Breast epithelium (tissue), 4 donors: ENCODE results near the gene AHDC1. TPM values are rescaled to one million over a fixed set of nuclear protein-coding genes. Genes with fewer than 3 reads are reported as not detected.

Source experiments
- DNase-seq, 2 donors: peaks; one replicate each; pipeline ENCODE4 v3.0.0-alpha.2; 2019; ENCODE audit warnings: low spot score in 2 of 2
- H3K27ac ChIP-seq, 2 donors: fragments of 200-600 bp; sonication (generic) in 1 of 2; one replicate each; pipeline ENCODE4 v1.5.1; 2016 to 2019; ENCODE audit warnings: mild to moderate bottlenecking in 1 of 2
- H3K27me3 ChIP-seq, 2 donors: fragments of 200-600 bp; sonication (generic) in 1 of 2; one replicate each; pipeline versions ENCODE4 v1.5.1 to v1.6.0; 2017 to 2019; ENCODE audit warnings: control low read depth in 1 of 2, mild to moderate bottlenecking in 1 of 2
- H3K36me3 ChIP-seq: fragments of 200-600 bp; one replicate; pipeline ENCODE4 v1.5.1; 2019
- H3K4me1 ChIP-seq, 2 donors: fragments of 200-600 bp; sonication (generic); one replicate each; pipeline ENCODE4 v1.5.1; 2016 to 2019; ENCODE audit warnings: control low read depth in 1 of 2
- H3K4me3 ChIP-seq, 3 donors: fragments of 200-600 bp; sonication (generic); 1 replicate in 2 of 3; 2 replicates in 1 of 3; pipeline ENCODE4 v1.5.1; 2016 to 2019; ENCODE audit warnings: mild to moderate bottlenecking in 3 of 3, moderate library complexity in 2 of 3
- H3K9me3 ChIP-seq, 2 donors: fragments of 200-600 bp; sonication (generic) in 1 of 2; one replicate each; pipeline ENCODE4 v1.5.1; 2016 to 2019; ENCODE audit warnings: control low read depth in 1 of 2
- CTCF ChIP-seq, 3 donors: fragments of 450-650 bp; IDR thresholded peaks; one replicate each; pipeline ENCODE4 v1.5.1; 2016 to 2017; ENCODE audit warnings: antibody characterized with exemption in 3 of 3, mild to moderate bottlenecking in 3 of 3, moderate library complexity in 3 of 3
- POLR2A ChIP-seq: fragments of 450-650 bp; IDR thresholded peaks from one replicate; pipeline ENCODE4 v1.6.1; 2016; ENCODE audit warnings: antibody characterized with exemption, mild to moderate bottlenecking, moderate library complexity
- POLR2AphosphoS5 ChIP-seq, 3 donors: sonication (generic); formaldehyde crosslinking; IDR thresholded peaks; one replicate each; pipeline ENCODE4 v1.6.1; 2017; ENCODE audit warnings: antibody characterized with exemption in 3 of 3
- intact Hi-C: fragments of 100-400 bp; cut with DNase I; formaldehyde crosslinking; loops from one replicate; pipeline ENCODE4 v1.15.1; 2023; ENCODE audit warnings: low total_unique reads
- total RNA-seq, 3 donors: library from RNA; depleted of rRNA; stranded (reverse); fragments of >200 nt; gene quantifications; one replicate each; pipeline ENCODE4 v1.1.0, GENCODE V29; 2016

The AHDC1 gene
- total RNA-seq, 3 donors from 2014 or later, result 10.7 to 17.1 (median 15.4) TPM

GRCh38 chr1:27485363-27485762 is 118.6 kb downstream of the AHDC1 start:
- DNase-seq, result no peak
- Histone ChIP-seq H3K27me3 (no peaks in the 10 kb centered on the region), H3K4me1 (no peaks in the 10 kb centered on the region), H3K4me3 (no peak overlapping the region), H3K9me3 (no peaks in the 10 kb centered on the region), H3K27ac (no peak overlapping the region), H3K36me3 (no peaks in the 10 kb centered on the region)
- intact Hi-C loops, result no loop called here
- TF ChIP-seq POLR2AphosphoS5 (IDR thresholded peaks at IDR 0.05) (no peak), POLR2A (no peak), CTCF (IDR thresholded peaks at IDR 0.05) (no peak)

Other genes with a start within 250 kb of the AHDC1 start
- 10 to 100 TPM; 29.4 to 67.5 (median 52.0) TPM for gene MAP3K6, start 237.2 kb downstream of the AHDC1 start, total RNA-seq
- gene FCN3, start 229.3 kb downstream of the AHDC1 start, total RNA-seq, result 10 to 100 TPM in 1 of 3 donors, 1 to 10 TPM in 2; 6.0 to 10.5 (median 7.4) TPM
- gene CD164L2, start 220.8 kb downstream of the AHDC1 start, total RNA-seq, result 1 to 10 TPM in 1 of 3 donors, under 1 TPM in 1, not detected in 1; 0.66 to 5.3 TPM
- under 1 TPM in 2 of 3 donors, not detected in 1; 0.16 to 0.66 TPM for gene GPR3, start 211.5 kb downstream of the AHDC1 start, total RNA-seq
- gene WASF2, start 114.0 kb downstream of the AHDC1 start, total RNA-seq, result 10 to 100 TPM; 41.6 to 93.5 (median 43.2) TPM
- 10 to 100 TPM; 22.1 to 46.9 (median 24.3) TPM for gene FGR, start 31.0 kb upstream of the AHDC1 start, total RNA-seq
- 10 to 100 TPM; 18.7 to 50.6 (median 47.4) TPM for gene IFI6, start 68.0 kb upstream of the AHDC1 start, total RNA-seq
- gene FAM76A, start 121.8 kb upstream of the AHDC1 start, total RNA-seq, result 10 to 100 TPM; 13.5 to 34.2 (median 14.4) TPM
- 100 to 1,000 TPM in 1 of 3 donors, 10 to 100 TPM in 2; 62.3 to 165 (median 80.8) TPM for gene STX12, start 169.1 kb upstream of the AHDC1 start, total RNA-seq
- gene PPP1R8, start 226.6 kb upstream of the AHDC1 start, total RNA-seq, result 10 to 100 TPM; 36.1 to 43.5 (median 37.9) TPM